Midbrain (tissue), 1 donor: ENCODE measurements around the gene ARTN.

Source experiments
- DNase-seq: peaks from one replicate; lab custom pipeline; 2025; lab: John Stamatoyannopoulos, UW

Gene ARTN

GRCh38 chr1:43947061-43947873 is 13.7 kb downstream of the ARTN start:
- no peak for DNase-seq

- peak; percentile 34 for DNase-seq
Measured at GRCh38 chr1:43947874-43948437, 14.4 kb downstream of the ARTN start.

DNA sequence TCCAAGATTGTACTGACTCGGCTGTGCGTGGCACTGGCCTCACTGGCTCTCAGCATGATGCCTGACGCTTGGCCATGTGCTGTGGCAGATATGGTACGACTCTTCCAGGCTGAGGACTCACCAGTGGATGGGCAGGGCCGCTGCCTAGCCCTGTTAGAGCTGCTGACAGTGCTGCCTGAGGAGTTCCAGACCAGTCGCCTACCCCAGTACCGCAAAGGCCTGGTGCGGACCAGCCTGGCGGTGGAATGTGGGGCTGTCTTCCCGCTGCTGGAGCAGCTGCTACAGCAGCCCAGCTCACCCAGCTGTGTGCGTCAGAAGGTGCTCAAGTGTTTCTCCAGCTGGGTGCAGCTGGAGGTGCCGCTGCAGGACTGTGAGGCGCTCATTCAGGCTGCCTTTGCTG is 16.1 kb downstream of the ARTN start:
- DNase-seq, result no peak

GRCh38 chr1:43951021-43951985 is 17.7 kb downstream of the ARTN start:
- no peak for DNase-seq

DNA sequence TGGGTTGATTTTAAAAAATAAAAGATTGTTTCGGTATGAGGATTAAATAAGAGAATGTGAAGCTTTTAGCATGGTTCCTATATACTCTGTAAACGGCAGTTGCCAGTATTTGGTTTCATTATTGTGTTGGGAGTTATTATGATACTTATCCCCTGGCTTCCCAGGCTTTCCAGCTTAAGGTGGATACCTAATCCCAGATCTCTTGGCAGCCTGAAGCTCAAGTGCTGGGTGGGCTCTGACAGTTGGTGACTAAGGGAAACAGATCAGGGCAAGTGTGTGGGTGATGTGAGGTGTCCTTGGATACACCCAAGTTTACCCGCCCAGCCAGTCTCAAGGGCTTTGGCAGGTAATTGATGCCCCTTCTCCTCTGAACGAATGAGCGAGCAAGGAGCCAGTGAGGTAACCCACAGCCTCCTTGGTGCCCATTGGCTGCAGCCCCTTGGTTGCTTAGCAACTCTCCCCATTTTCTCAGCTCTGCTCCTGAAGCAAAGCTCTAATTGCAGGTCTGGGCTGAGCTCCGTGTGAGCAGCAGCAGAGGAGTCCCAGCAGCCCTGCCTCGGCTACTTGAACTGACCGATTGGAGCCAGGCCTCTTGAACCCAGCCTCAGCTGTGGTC is 19.2 kb downstream of the ARTN start:
- DNase-seq, result no peak

DNA sequence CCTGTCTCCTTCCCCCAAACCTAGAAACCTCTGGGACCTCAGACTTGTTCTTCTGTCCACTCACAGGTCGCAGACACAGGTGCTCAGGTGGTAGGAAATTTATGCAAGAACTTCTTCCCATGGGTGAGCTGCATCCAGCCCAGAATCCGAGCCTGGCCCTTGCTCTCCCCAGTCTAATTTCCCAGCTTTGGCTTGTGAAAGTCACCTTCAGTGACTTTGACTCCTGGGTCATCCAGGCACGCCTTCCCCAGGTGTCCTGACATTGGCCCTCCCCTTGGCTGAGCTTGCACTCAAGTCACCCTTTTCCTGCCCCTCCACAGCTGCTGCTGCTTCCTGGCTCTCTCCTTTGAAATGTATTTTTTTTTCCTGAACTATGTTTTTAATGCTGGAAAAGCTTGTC is 19.8 kb downstream of the ARTN start:
- no peak for DNase-seq

GRCh38 chr1:43954036-43954435 is 20.4 kb downstream of the ARTN start:
- peak; percentile 88 for DNase-seq

DNA sequence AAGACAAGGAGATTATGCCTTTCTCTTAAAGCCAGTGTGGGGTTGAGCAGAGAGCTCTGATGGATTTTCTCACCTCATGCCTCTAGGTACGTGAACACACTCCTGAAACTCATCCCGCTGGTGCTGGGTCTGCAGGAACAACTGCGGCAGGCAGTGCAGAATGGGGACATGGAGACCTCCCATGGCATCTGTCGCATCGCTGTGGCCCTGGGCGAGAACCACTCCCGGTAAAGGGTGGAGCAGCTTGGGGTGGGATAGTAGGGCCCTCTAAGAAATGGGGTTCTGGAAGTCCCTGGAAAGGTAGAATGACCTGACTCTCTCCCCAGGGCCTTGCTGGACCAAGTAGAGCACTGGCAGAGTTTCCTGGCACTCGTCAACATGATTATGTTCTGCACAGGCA is 22.6 kb downstream of the ARTN start:
- no peak for DNase-seq

GRCh38 chr1:43957407-43958040 is 23.9 kb downstream of the ARTN start:
- peak; percentile 14 for DNase-seq

- no peak for DNase-seq
Measured at GRCh38 chr1:43958351-43959255, 25.0 kb downstream of the ARTN start.

DNA sequence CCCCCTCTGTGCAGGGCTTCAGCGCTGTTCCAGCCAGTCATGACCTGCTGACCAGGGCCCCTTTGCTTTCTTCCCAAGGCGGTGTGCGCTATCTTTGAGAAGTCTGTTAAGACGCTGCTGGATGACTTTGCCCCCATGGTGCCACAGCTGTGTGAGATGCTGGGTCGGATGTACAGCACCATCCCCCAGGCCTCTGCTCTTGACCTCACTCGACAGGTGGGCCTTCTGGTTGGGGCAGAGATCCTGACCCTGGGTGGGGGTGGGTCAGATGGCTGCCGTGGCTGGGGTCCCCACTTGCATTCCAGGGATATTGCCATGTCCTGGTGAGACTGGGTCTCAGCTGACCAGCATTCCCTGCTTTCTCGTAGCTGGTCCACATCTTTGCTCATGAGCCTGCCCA is 27.2 kb downstream of the ARTN start:
- DNase-seq, result no peak

DNA sequence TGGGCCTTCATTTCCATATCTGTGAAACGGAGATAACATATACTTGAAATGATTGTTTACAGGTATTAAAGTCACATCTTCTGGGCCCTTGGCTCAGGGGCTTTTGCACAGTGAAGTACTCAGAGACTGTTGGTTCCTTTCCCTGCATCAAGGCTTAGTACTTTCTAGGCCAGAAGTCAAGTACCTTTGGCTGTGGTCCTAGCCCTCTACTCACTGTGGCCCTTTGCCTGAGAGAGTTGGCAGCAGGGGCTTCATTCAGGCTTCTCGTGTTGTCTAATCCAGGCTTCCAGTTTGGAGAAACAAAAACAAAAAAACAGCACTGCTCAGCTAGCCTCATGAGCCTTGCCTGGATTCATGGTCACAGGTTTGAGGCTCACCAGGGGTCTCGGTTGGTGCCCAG is 28.1 kb downstream of the ARTN start:
- DNase-seq, result no peak

- DNase-seq, result peak; percentile 68
Measured at GRCh38 chr1:43962324-43962723, 28.7 kb downstream of the ARTN start.

- no peak for DNase-seq
Measured at GRCh38 chr1:43963006-43963405, 29.4 kb downstream of the ARTN start.

GRCh38 chr1:43963890-43964289 is 30.3 kb downstream of the ARTN start:
- DNase-seq, result no peak

DNA sequence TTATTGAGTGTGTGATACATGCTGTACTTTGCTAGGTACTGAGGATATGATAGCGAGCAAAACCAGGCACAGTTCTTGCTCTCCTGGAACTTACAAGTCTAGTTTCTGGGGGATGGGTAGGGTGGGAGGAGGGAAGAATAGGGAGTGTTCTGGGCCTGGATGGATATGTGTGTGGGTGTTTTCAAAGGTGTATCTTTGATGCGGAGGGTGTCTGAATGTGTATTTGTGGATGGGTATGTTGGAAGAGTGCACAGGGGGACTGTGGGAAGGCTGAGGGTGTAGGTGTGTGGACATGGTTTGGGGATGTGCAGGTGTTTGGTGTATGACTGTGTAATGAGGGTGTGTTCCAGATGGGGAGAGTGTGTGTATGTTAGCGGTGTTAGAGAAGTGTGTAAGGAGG is 31.7 kb downstream of the ARTN start:
- DNase-seq, result no peak

GRCh38 chr1:43968348-43968948 is 34.8 kb downstream of the ARTN start:
- no peak for DNase-seq

DNA sequence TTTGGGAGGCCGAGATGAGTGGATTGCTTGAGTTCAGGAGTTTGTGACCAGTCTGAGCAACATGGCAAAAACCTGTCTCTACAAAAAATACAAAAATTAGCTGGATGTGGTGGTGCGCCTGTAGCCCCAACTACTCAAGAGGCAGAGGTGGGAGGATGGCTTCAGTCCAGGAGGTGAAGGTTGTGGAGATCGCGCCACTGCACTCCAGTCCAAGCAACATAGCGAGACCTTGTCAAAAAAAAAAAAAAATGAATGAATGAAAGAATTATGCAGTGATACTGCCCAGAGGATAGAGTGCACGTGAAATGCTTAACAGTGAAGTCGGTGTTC is 35.8 kb downstream of the ARTN start:
- no peak for DNase-seq

DNA sequence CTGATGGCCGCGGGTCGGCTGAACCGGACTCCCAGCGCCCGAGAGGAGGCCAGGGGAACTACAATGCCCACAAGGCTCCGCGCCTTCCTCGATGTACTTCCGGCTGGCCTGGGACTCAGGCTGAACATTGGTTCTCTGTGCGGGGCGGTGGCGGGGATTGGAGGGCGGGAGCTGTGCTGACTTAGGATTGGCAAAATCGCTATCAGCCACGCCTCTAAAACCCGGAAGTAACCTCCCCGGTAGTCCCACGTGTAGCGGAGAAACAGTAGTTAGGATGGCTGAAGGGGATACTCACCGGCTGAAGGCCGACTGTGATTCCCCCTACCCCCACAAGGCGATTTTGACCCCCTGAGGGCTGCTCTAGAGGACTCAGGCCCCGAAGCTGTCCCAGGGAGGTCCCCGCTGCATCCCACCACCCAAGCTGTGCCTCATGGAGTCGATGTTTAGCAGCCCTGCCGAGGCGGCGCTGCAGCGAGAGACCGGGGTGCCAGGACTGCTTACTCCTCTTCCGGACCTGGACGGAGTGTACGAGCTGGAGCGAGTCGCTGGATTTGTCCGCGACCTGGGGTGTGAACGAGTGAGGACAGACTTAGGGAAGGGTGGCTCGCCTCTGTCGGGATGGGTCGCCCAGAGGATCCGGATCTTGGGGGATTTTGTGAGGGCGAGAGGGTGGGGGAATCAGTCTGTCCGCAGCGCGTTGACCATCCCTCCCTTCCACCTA is 36.3 kb downstream of the ARTN start, which contains the start of gene DPH2:
DPH2 (plus strand) TSS at position 265 of the 721 bp plus-strand sequence; CDS start at position 431, 166 bp downstream.
- peak; percentile 97 for DNase-seq

- no peak for DNase-seq
Measured at GRCh38 chr1:43970502-43970901, 36.9 kb downstream of the ARTN start.
